ENCODE measurements around the gene PCGF1.

DNA sequence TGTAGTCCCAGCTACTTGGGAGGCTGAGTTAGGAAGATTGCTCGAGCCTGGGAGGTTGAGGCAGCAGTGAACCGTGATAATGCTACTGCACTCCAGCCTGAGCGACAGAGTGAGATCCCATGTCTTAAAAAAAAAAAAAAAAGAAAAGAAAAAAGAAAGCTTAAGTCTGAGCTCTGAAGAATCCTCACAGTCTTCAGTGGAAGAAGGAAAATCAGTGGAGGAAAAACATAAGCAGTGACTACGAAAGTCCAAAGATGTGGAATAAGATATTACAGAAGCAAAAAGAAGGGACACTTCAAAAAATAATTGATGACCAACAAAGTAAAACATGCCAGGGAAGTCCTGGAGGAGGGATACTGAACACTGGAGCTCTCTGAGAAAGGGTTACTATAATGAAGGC lies 2.8 kb upstream of the PCGF1 start:
- TF ChIP-seq, protein P1, sequence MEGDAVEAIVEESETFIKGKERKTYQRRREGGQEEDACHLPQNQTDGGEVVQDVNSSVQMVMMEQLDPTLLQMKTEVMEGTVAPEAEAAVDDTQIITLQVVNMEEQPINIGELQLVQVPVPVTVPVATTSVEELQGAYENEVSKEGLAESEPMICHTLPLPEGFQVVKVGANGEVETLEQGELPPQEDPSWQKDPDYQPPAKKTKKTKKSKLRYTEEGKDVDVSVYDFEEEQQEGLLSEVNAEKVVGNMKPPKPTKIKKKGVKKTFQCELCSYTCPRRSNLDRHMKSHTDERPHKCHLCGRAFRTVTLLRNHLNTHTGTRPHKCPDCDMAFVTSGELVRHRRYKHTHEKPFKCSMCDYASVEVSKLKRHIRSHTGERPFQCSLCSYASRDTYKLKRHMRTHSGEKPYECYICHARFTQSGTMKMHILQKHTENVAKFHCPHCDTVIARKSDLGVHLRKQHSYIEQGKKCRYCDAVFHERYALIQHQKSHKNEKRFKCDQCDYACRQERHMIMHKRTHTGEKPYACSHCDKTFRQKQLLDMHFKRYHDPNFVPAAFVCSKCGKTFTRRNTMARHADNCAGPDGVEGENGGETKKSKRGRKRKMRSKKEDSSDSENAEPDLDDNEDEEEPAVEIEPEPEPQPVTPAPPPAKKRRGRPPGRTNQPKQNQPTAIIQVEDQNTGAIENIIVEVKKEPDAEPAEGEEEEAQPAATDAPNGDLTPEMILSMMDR (conservative IDR thresholded peaks at IDR 0.05; ENCODE audit: low read depth, low read length): no peak
- TF ChIP-seq POLR2A (IDR thresholded peaks at IDR 0.05; ENCODE audit: low read depth, low read length): no peak
- TF ChIP-seq RAD21 (IDR thresholded peaks at IDR 0.05; ENCODE audit: low read length): no peak
- no peak for TF ChIP-seq RFX5 (IDR thresholded peaks at IDR 0.05; ENCODE audit: low read depth, low read length)
- TF ChIP-seq CEBPB (IDR thresholded peaks at IDR 0.05; ENCODE audit: low read depth, low read length): no peak
- no peak for TF ChIP-seq BHLHE40 (IDR thresholded peaks at IDR 0.05; ENCODE audit: low read depth, low read length)
